BJ (cell line): Measurements from ENCODE around the gene LLGL1. TPM values are rescaled to one million over a fixed set of nuclear protein-coding genes. Genes with fewer than 3 reads are reported as not detected.

Experiments used
- CTCF ChIA-PET: fragments of 350-600 bp; formaldehyde crosslinking; extraction: SDS; loops from one replicate; lab custom pipeline; 2021; ENCODE audit warnings: antibody characterized with exemption, inconsistent platforms; lab: Yijun Ruan, JAX
- POLR2A ChIA-PET: fragments of 300-600 bp; sonication (Branson Sonifier 250); formaldehyde crosslinking; extraction: SDS; loops from one replicate; lab custom pipeline; 2021; ENCODE audit warnings: antibody characterized with exemption; lab: Charles Lee
- DNase-seq: peaks from one replicate; pipeline ENCODE4 v3.0.0-alpha.2; 2011; ENCODE audit warnings: low read depth
- H3K27me3 ChIP-seq: 2 replicates; pipeline ENCODE4 v1.6.0; 2011; ENCODE audit warnings: low read length; ENCODE audit not compliant: control insufficient read depth, insufficient read depth
- H3K36me3 ChIP-seq: 2 replicates; pipeline ENCODE4 v1.5.1; 2011; ENCODE audit warnings: low read length; ENCODE audit not compliant: control insufficient read depth, insufficient read depth
- H3K4me3 ChIP-seq: 2 replicates; pipeline ENCODE4 v1.5.1; 2011; ENCODE audit warnings: low read depth, mild to moderate bottlenecking, control low read depth, low read length
- CTCF ChIP-seq: IDR thresholded peaks from 2 replicates; pipeline ENCODE4 v1.5.1; 2011; ENCODE audit warnings: low read depth, mild to moderate bottlenecking, control low read depth, inconsistent platforms, low read length, moderate library complexity; ENCODE audit not compliant: insufficient read depth
- polyA plus RNA-seq: library from polyadenylated mRNA; depleted of rRNA; stranded (reverse); fragments of >200 nt; gene quantifications from 2 replicates; pipeline ENCODE4 v1.2.3, GENCODE V29; 2011

Gene LLGL1
- polyA plus RNA-seq, 1 experiment = 38.9 TPM

GRCh38 chr17:18229254-18229653 lies 3.8 kb downstream of the LLGL1 start:
- H3K36me3 ChIP-seq = peaks cover 6% of the 10 kb centered on the region
- TF ChIP-seq CTCF = no peak
- no peak overlapping the region for H3K4me3 ChIP-seq
- POLR2A ChIA-PET = no interaction called here
- CTCF ChIA-PET = interaction anchor here (1.3 to 1.9 kb wide), 3 partner anchors 11 to 117 kb away, joined by 3 to 6 read pairs (median 4); no protein-coding TSS in a partner anchor
- H3K27me3 ChIP-seq = no peaks in the 10 kb centered on the region
- no peak for DNase-seq

GRCh38 chr17:18229771-18230170 lies 4.3 kb downstream of the LLGL1 start:
- Histone ChIP-seq H3K27me3 (no peaks in the 10 kb centered on the region), H3K36me3 (peaks cover 9% of the 10 kb centered on the region), H3K4me3 (no peak overlapping the region)
- ChIA-PET CTCF (interaction anchor here (1.3 to 1.9 kb wide), 3 partner anchors 12 to 117 kb away, joined by 3 to 6 read pairs (median 4); no protein-coding TSS in a partner anchor), POLR2A (no interaction called here)
- no peak for DNase-seq
- no peak for TF ChIP-seq CTCF

- no peak for DNase-seq
- no peak for TF ChIP-seq CTCF
- CTCF ChIA-PET = interaction anchor here (1.3 to 4.3 kb wide), 4 partner anchors 13 to 116 kb away, joined by 3 to 20 read pairs (median 5); no protein-coding TSS in a partner anchor
Measured at GRCh38 chr17:18230288-18231141, 5.1 kb downstream of the LLGL1 start.

GRCh38 chr17:18231164-18231563 lies 5.7 kb downstream of the LLGL1 start:
- no peak for TF ChIP-seq CTCF
- CTCF ChIA-PET = interaction anchor here (4.3 kb wide), 1 partner anchor 17 kb away, joined by 20 read pairs; no protein-coding TSS in a partner anchor
- Histone ChIP-seq H3K36me3 (peaks cover 13% of the 10 kb centered on the region), H3K4me3 (no peak overlapping the region), H3K27me3 (no peaks in the 10 kb centered on the region)
- no peak for DNase-seq
- POLR2A ChIA-PET = no interaction called here

More at GRCh38 chr17:18230288-18231141, 5.1 kb downstream of the LLGL1 start:
- POLR2A ChIA-PET = no interaction called here
- Histone ChIP-seq H3K4me3 (no peak overlapping the region), H3K27me3 (no peaks in the 10 kb centered on the region), H3K36me3 (peaks cover 13% of the 10 kb centered on the region)

GRCh38 chr17:18233803-18234518 lies 8.5 kb downstream of the LLGL1 start:
- ChIA-PET CTCF (interaction anchor here (4.3 kb wide), 1 partner anchor 14 kb away, joined by 20 read pairs; no protein-coding TSS in a partner anchor), POLR2A (no interaction called here)
- TF ChIP-seq CTCF = no peak

More at GRCh38 chr17:18233803-18234518, 8.5 kb downstream of the LLGL1 start:
- Histone ChIP-seq H3K36me3 (peaks cover 28% of the 10 kb centered on the region), H3K27me3 (no peaks in the 10 kb centered on the region), H3K4me3 (no peak overlapping the region)
- no peak for DNase-seq
